K562 (cell line): ENCODE data around the gene HOXB8. TPM values are rescaled to one million over a fixed set of nuclear protein-coding genes. Genes with fewer than 3 reads are reported as not detected.
A peak's percentile ranks its signal among the peaks of the same experiment; 100 is the strongest.

Experiments
- ATAC-seq: fragments of 200-7000 bp; cut with Tn5 transposase; 3 replicates; pipeline ENCODE4 v1.9.1; 2020; ENCODE audit warnings: moderate library complexity
- BruUV-seq: library from RNA; stranded (reverse); fragments of 400-500 nt; replicated peaks from 2 replicates; lab custom pipeline; 2021; lab: Mats Ljungman, UMichigan
- CTCF ChIA-PET: fragments of 300-600 bp; formaldehyde crosslinking; extraction: SDS; loops from one replicate; lab custom pipeline; 2021; ENCODE audit warnings: low intra/inter-chr PET ratio; lab: Yijun Ruan, JAX
- POLR2A ChIA-PET: fragments of 300-600, 350-650 bp; sonication (Branson Sonifier 250); formaldehyde crosslinking; extraction: SDS; loops from one replicate; lab custom pipeline; 2021; ENCODE audit warnings: antibody characterized with exemption, inconsistent platforms; lab: Yijun Ruan, JAX
- DNase-seq, 4 experiments: peaks; one replicate each; pipeline versions ENCODE4 v3.0.0 to v3.0.0-alpha.2; 2011 to 2018; ENCODE audit warnings: low spot score in 3 of 4, mixed read lengths in 3 of 4; ENCODE audit errors: extremely low read depth in 1 of 4
- FAIRE-seq: peaks from 2 replicates; lab custom pipeline; 2011; peaks lifted over from hg19 to GRCh38; lab: Jason Lieb, UNC
- H2AFZ ChIP-seq: 2 replicates; pipeline ENCODE4 v1.6.0; 2011; ENCODE audit warnings: low read depth, low read length, control low read depth, inconsistent platforms
- H3K27ac ChIP-seq: fragments of 200-600 bp; 3 replicates; pipeline ENCODE4 v1.8.0; 2011; ENCODE audit warnings: low read depth, mild to moderate bottlenecking, control low read depth, inconsistent platforms, low read length, moderate library complexity, mixed read lengths; ENCODE audit errors: extremely low read depth
- H3K27me3 ChIP-seq, 2 experiments: fragments of 300-600 bp in 1 of 2; 2 replicates in 1 of 2; 3 replicates in 1 of 2; pipeline versions ENCODE4 v1.6.0 to v1.8.0; 2011; ENCODE audit warnings: inconsistent platforms in 2 of 2, low read length in 2 of 2, mild to moderate bottlenecking in 1 of 2, mixed read lengths in 1 of 2, moderate library complexity in 1 of 2; ENCODE audit not compliant: control insufficient read depth in 2 of 2, insufficient read depth in 2 of 2
- H3K36me3 ChIP-seq: fragments of 300-600 bp; 3 replicates; pipeline ENCODE4 v1.8.0; 2011; ENCODE audit warnings: mild to moderate bottlenecking, low read length, inconsistent platforms; ENCODE audit not compliant: control insufficient read depth, insufficient read depth
- H3K4me1 ChIP-seq, 2 experiments: fragments of 200-600 bp in 1 of 2; replicated peaks in 1 of 2; 2 replicates in 1 of 2; 3 replicates in 1 of 2; pipeline versions ENCODE4 v1.5.1 to v1.8.0; 2011; ENCODE audit warnings: inconsistent platforms in 2 of 2, low read length in 2 of 2, mild to moderate bottlenecking in 1 of 2, mixed read lengths in 1 of 2, moderate library complexity in 1 of 2; ENCODE audit not compliant: control insufficient read depth in 2 of 2, insufficient read depth in 2 of 2
- H3K4me2 ChIP-seq: 2 replicates; pipeline ENCODE4 v1.6.1; 2011; ENCODE audit warnings: low read length, control low read depth, inconsistent platforms, mixed read lengths; ENCODE audit not compliant: insufficient read depth
- H3K4me3 ChIP-seq: fragments of 200-600 bp; sonication (generic), shearing (Covaris generic); 2 replicates; pipeline ENCODE4 v1.5.1; 2016; ENCODE audit warnings: control low read depth, inconsistent platforms
- H3K79me2 ChIP-seq: fragments of 200-600 bp; 3 replicates; pipeline ENCODE4 v1.8.0; 2011; ENCODE audit warnings: low read length, inconsistent platforms; ENCODE audit not compliant: control insufficient read depth, insufficient read depth
- H3K9ac ChIP-seq, 2 experiments: 2 replicates each; pipeline versions ENCODE4 v1.6.0 to v1.6.1; 2011; ENCODE audit warnings: low read depth in 2 of 2, low read length in 2 of 2, control low read depth in 1 of 2, inconsistent platforms in 1 of 2, mild to moderate bottlenecking in 1 of 2, mixed read lengths in 1 of 2; ENCODE audit not compliant: insufficient read depth in 1 of 2
- H3K9me1 ChIP-seq: one replicate; pipeline ENCODE4 v1.6.0; 2011; ENCODE audit warnings: inconsistent platforms, mild to moderate bottlenecking, low read length, moderate library complexity; ENCODE audit not compliant: control insufficient read depth, insufficient read depth
- H3K9me3 ChIP-seq: replicated peaks from 2 replicates; pipeline ENCODE4 v1.5.1; 2011; ENCODE audit warnings: low read depth, low read length, inconsistent platforms; ENCODE audit not compliant: control insufficient read depth, insufficient read depth
- H4K20me1 ChIP-seq: replicated peaks from 2 replicates; pipeline ENCODE4 v1.6.1; 2011; ENCODE audit warnings: low read length, inconsistent platforms, mixed read lengths; ENCODE audit not compliant: control insufficient read depth, insufficient read depth
- BCOR ChIP-seq: fragments of 450-650 bp; IDR thresholded peaks from 2 replicates; pipeline ENCODE4 v1.6.1; 2016
- CEBPG ChIP-seq, 3 experiments: fragments of 200-800 bp in 1 of 3; sonication (Bioruptor generic) in 1 of 3; sonication (generic) in 1 of 3; formaldehyde crosslinking in 1 of 3; IDR thresholded peaks in 2 of 3; conservative IDR thresholded peaks in 1 of 3; 2 replicates each; pipeline versions ENCODE4 v1.6.1 to v1.8.0; 2016 to 2022; ENCODE audit warnings: missing compliant biosample characterization in 2 of 3, missing genetic modification characterization in 2 of 3, mild to moderate bottlenecking in 1 of 3, missing genetic modification reagents in 1 of 3
- ETV1 ChIP-seq: fragments of 450-650 bp; conservative IDR thresholded peaks from 2 replicates; pipeline ENCODE4 v1.6.1; 2016; ENCODE audit warnings: missing genetic modification characterization, control low read depth, low read depth, missing compliant biosample characterization
- FOSL1 ChIP-seq: fragments of 200-800 bp; sonication (Bioruptor generic); conservative IDR thresholded peaks from 2 replicates; pipeline ENCODE4 v1.6.1; 2016; ENCODE audit warnings: missing genetic modification characterization, missing compliant biosample characterization
- HSF4 ChIP-seq: fragments of 250-450 bp; sonication (Bioruptor Pico); IDR thresholded peaks from 2 replicates; pipeline ENCODE4 v2.1.2; 2022; ENCODE audit warnings: mild to moderate bottlenecking, moderate library complexity, borderline replicate concordance
- KLF16 ChIP-seq: IDR thresholded peaks from 2 replicates; pipeline ENCODE4 v1.6.1; 2016; ENCODE audit warnings: antibody characterized with exemption
- MYNN ChIP-seq, 2 experiments: sonication (generic); formaldehyde crosslinking in 1 of 2; IDR thresholded peaks; 2 replicates each; pipeline versions ENCODE4 v1.5.0 to v1.6.1; 2016 to 2020; ENCODE audit warnings: antibody characterized with exemption in 1 of 2, missing genetic modification reagents in 1 of 2
- NFE2L1 ChIP-seq: fragments of 450-650 bp; IDR thresholded peaks from 2 replicates; pipeline ENCODE4 v1.6.1; 2016; ENCODE audit warnings: missing genetic modification characterization, low read depth, mild to moderate bottlenecking, missing compliant biosample characterization, moderate library complexity, borderline replicate concordance
- NR3C1 ChIP-seq: sonication (generic); formaldehyde crosslinking; IDR thresholded peaks from 2 replicates; pipeline ENCODE4 v1.8.1; 2022; ENCODE audit warnings: missing genetic modification reagents
- PHB ChIP-seq: fragments of 250-450 bp; sonication (Bioruptor Pico); IDR thresholded peaks from 2 replicates; pipeline ENCODE4 v1.5.0; 2021
- RBM39 ChIP-seq: fragments of 200-400 bp; formaldehyde crosslinking; optimal IDR thresholded peaks from 2 replicates; pipeline ENCODE3; 2018; ENCODE audit warnings: low read depth, low read length
- SIN3B ChIP-seq: fragments of 450-650 bp; IDR thresholded peaks from 2 replicates; pipeline ENCODE4 v1.6.1; 2017; ENCODE audit warnings: low read depth, mild to moderate bottlenecking, moderate library complexity
- ZNF12 ChIP-seq: sonication (generic); formaldehyde crosslinking; IDR thresholded peaks from 2 replicates; pipeline ENCODE4 v1.4.0; 2020; ENCODE audit warnings: mild to moderate bottlenecking, missing genetic modification reagents
- ZNF507 ChIP-seq: conservative IDR thresholded peaks from 2 replicates; pipeline ENCODE4 v1.6.1; 2017; ENCODE audit warnings: missing genetic modification characterization, missing compliant biosample characterization
- ZNF589 ChIP-seq: fragments of 200-800 bp; sonication (Bioruptor generic); IDR thresholded peaks from 2 replicates; pipeline ENCODE4 v1.6.1; 2016; ENCODE audit warnings: low read depth, missing genetic modification characterization, missing compliant biosample characterization
- WGBS: fragments of 100-300 bp; shearing (Covaris generic); methylation state at CpG from one replicate; pipeline ENCODE4 v1.1.6; 2016; ENCODE audit warnings: low coverage, mixed read lengths; ENCODE audit not compliant: insufficient coverage; ENCODE audit errors: missing lambda C conversion rate; 5-methylcytosine and 5-hydroxymethylcytosine counted together
- in situ Hi-C: fragments of 300-500 bp; cut with MboI; formaldehyde crosslinking; loops from 4 replicates; pipeline ENCODE4 v1.15.0; 2018; ENCODE audit warnings: inconsistent platforms, mixed read lengths
- intact Hi-C: fragments of 100-400 bp; cut with micrococcal nuclease; formaldehyde crosslinking; loops from 2 replicates; pipeline ENCODE4 v1.14.2; 2022
- polyA plus RNA-seq, 8 experiments: library from polyadenylated mRNA; depleted of rRNA in 4 of 8; stranded (reverse) in 5 of 8; unstranded in 3 of 8; fragments of >200 nt; fragmentation: Nextera tagmentation in 2 of 8; fragmentation: Illumina TruSeq in 1 of 8; extraction: Ambion mirVana in 2 of 8; extraction: Trizol in 1 of 8; gene quantifications; 2 replicates each; pipeline versions ENCODE4 v1.2.1 to v1.2.3, GENCODE V29; 2011 to 2014; ENCODE audit warnings: inconsistent platforms in 1 of 8, missing spikeins in 1 of 8
- total RNA-seq, 7 experiments: library from RNA; depleted of rRNA in 6 of 7; stranded (reverse); fragments of >200 nt in 6 of 7; fragmentation: Illumina TruSeq in 2 of 7; extraction: Trizol in 2 of 7; gene quantifications; 2 replicates each; pipeline versions ENCODE4 v1.2.1 to v1.2.3, GENCODE V29; 2011 to 2021; ENCODE audit warnings: low replicate concordance in 1 of 7
- TF ChIP-seq, protein P1 (sequence below): sonication (generic); formaldehyde crosslinking; IDR thresholded peaks from 2 replicates; pipeline ENCODE4 v1.8.0; 2023; ENCODE audit warnings: mild to moderate bottlenecking, missing genetic modification reagents
- TF ChIP-seq, protein P2 (sequence below): fragments of 250-450 bp; sonication (Bioruptor Pico); IDR thresholded peaks from 2 replicates; pipeline ENCODE4 v1.5.0; 2022; ENCODE audit warnings: mild to moderate bottlenecking

The HOXB8 gene
- total and polyA plus RNA-seq, 9 of the 15 experiments (the other 6 are each of a cell fraction or from before 2014, with no cell fraction given), result 0.52 to 23.8 (median 3.6) TPM

DNA sequence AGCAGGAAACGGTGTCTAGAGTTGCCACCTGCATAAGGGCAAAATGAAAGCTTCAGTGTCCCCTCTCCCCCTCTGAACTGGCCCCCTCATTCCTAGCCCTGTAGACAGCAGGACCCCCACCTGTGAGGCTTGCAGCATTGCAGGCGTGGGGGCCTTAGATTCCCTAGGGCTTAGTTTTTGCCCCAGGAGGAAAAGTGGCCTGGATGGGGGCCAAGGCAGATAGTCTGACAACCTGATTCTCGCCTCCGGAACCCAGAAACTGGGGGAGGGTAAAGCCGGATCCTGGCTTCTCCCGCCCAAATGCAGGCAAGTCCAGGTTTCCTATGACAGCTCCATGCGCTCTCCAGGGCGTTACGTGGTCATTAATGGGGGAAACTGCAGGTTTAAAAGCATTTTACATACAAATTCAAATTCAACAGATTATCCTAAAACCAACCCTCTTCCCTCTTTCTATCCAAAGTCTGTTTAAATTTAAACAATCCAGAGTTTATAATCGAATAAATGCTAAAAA, 9.6 kb downstream of the HOXB8 start:
- peak in 2 of 4 experiments; percentile 62 to 74 for DNase-seq
- no TSS peak for BruUV-seq
- Histone ChIP-seq H3K9ac (peak overlapping the region; percentile 11 to 83; a peak in 3 of 4 replicates), H3K4me1 (peaks cover 30 to 61% of the 10 kb centered on the region in 2 experiments), H3K9me1 (no peaks in the 10 kb centered on the region), H3K9me3 (no peaks in the 10 kb centered on the region), H3K36me3 (peaks cover 6% of the 10 kb centered on the region; the same call in 1 of the 3 replicates), H3K4me3 (peak overlapping the region; percentile 59; the same call in 1 of the 2 replicates), H3K27me3 (no peaks in the 10 kb centered on the region), H4K20me1 (no peaks in the 10 kb centered on the region; the same call in 1 of the 2 replicates), H3K27ac (peak overlapping the region; percentile 81), H3K79me2 (peaks cover 58% of the 10 kb centered on the region), H3K4me2 (peak overlapping the region; percentile 87), H2AFZ (peak overlapping the region; percentile 97)
- peak; percentile 74 for FAIRE-seq
- intact Hi-C loops, result no loop called here
- 30% methylated on average over 10 of the region's 10 CpGs for WGBS
- no peak for ATAC-seq
- POLR2A ChIA-PET, result interaction anchor here (0.6 to 1.2 kb wide), 5 partner anchors 17 to 732 kb away, joined by 3 read pairs; no protein-coding TSS in a partner anchor
- in situ Hi-C loops, result no loop called here
- CTCF ChIA-PET, result interaction anchor here (0.6 kb wide), 1 partner anchor 207 kb away, joined by 3 read pairs; no protein-coding TSS in a partner anchor
- TF ChIP-seq MYNN (IDR thresholded peaks at IDR 0.05) (no peak), MYNN (CRISPR knock-in tag; IDR thresholded peaks at IDR 0.05) (no peak), BCOR (no peak), FOSL1 (tag) (no peak), PHB (CRISPR knock-in tag) (no peak), KLF16 (no peak), ZNF507 (tag) (no peak), RBM39 (no peak), NFE2L1 (tag) (no peak), NR3C1 (CRISPR knock-in tag) (no peak), ETV1 (peak; percentile 89), SIN3B (no peak), ZNF12 (CRISPR knock-in tag) (no peak), HSF4 (CRISPR knock-in tag) (no peak), ZNF589 (CRISPR knock-in tag) (peak; percentile 45; the same call in 1 of the 2 replicates), CEBPG (CRISPR knock-in tag; IDR thresholded peaks at IDR 0.05) (no peak), CEBPG (tag; conservative IDR thresholded peaks at IDR 0.05 in 1 of 2, IDR thresholded peaks at IDR 0.05 in 1 of 2) (no peak)
- TF ChIP-seq, protein P1, sequence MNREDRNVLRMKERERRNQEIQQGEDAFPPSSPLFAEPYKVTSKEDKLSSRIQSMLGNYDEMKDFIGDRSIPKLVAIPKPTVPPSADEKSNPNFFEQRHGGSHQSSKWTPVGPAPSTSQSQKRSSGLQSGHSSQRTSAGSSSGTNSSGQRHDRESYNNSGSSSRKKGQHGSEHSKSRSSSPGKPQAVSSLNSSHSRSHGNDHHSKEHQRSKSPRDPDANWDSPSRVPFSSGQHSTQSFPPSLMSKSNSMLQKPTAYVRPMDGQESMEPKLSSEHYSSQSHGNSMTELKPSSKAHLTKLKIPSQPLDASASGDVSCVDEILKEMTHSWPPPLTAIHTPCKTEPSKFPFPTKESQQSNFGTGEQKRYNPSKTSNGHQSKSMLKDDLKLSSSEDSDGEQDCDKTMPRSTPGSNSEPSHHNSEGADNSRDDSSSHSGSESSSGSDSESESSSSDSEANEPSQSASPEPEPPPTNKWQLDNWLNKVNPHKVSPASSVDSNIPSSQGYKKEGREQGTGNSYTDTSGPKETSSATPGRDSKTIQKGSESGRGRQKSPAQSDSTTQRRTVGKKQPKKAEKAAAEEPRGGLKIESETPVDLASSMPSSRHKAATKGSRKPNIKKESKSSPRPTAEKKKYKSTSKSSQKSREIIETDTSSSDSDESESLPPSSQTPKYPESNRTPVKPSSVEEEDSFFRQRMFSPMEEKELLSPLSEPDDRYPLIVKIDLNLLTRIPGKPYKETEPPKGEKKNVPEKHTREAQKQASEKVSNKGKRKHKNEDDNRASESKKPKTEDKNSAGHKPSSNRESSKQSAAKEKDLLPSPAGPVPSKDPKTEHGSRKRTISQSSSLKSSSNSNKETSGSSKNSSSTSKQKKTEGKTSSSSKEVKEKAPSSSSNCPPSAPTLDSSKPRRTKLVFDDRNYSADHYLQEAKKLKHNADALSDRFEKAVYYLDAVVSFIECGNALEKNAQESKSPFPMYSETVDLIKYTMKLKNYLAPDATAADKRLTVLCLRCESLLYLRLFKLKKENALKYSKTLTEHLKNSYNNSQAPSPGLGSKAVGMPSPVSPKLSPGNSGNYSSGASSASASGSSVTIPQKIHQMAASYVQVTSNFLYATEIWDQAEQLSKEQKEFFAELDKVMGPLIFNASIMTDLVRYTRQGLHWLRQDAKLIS (CRISPR knock-in tag), result no peak
- TF ChIP-seq, protein P2, sequence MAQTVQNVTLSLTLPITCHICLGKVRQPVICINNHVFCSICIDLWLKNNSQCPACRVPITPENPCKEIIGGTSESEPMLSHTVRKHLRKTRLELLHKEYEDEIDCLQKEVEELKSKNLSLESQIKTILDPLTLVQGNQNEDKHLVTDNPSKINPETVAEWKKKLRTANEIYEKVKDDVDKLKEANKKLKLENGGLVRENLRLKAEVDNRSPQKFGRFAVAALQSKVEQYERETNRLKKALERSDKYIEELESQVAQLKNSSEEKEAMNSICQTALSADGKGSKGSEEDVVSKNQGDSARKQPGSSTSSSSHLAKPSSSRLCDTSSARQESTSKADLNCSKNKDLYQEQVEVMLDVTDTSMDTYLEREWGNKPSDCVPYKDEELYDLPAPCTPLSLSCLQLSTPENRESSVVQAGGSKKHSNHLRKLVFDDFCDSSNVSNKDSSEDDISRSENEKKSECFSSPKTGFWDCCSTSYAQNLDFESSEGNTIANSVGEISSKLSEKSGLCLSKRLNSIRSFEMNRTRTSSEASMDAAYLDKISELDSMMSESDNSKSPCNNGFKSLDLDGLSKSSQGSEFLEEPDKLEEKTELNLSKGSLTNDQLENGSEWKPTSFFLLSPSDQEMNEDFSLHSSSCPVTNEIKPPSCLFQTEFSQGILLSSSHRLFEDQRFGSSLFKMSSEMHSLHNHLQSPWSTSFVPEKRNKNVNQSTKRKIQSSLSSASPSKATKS (CRISPR knock-in tag), result no peak
